LNCaP clone FGC (cell line): ENCODE data around the gene LRRC73.

Experiments used
- DNase-seq: peaks from one replicate; pipeline ENCODE4 v3.0.0-alpha.2; 2011; ENCODE audit warnings: low read depth
- H3K4me3 ChIP-seq: 2 replicates; pipeline ENCODE4 v1.5.1; 2011; ENCODE audit warnings: mild to moderate bottlenecking, low read depth, low read length, control low read depth
- CTCF ChIP-seq: IDR thresholded peaks from 2 replicates; pipeline ENCODE4 v1.5.1; 2012; ENCODE audit warnings: mild to moderate bottlenecking; ENCODE audit not compliant: control insufficient read depth, insufficient read depth; ENCODE audit errors: extremely low read depth

Gene LRRC73

GRCh38 chr6:43492673-43493072, 17.5 kb downstream of the LRRC73 start:
- no peak overlapping the region for H3K4me3 ChIP-seq
- no peak for DNase-seq
- TF ChIP-seq CTCF: no peak

GRCh38 chr6:43491750-43492661, 18.1 kb downstream of the LRRC73 start:
- TF ChIP-seq CTCF: no peak
- no peak for DNase-seq
- H3K4me3 ChIP-seq: no peak overlapping the region

GRCh38 chr6:43490523-43490939, 19.6 kb downstream of the LRRC73 start:
- no peak overlapping the region for H3K4me3 ChIP-seq
- no peak for TF ChIP-seq CTCF
- DNase-seq: no peak

GRCh38 chr6:43489277-43490072, 20.7 kb downstream of the LRRC73 start:
- no peak for TF ChIP-seq CTCF
- DNase-seq: no peak
- H3K4me3 ChIP-seq: no peak overlapping the region

- TF ChIP-seq CTCF: no peak
- H3K4me3 ChIP-seq: no peak overlapping the region
- no peak for DNase-seq
Measured at GRCh38 chr6:43488667-43489276, 21.4 kb downstream of the LRRC73 start.

- no peak overlapping the region for H3K4me3 ChIP-seq
- TF ChIP-seq CTCF: no peak
Measured at GRCh38 chr6:43481591-43482236, 28.4 kb downstream of the LRRC73 start.

More at GRCh38 chr6:43481591-43482236, 28.4 kb downstream of the LRRC73 start:
- no peak for DNase-seq
